NCI-H2171 (cell line): ENCODE data around the gene RPL10.

Experiments
- DNase-seq: peaks from one replicate; lab custom pipeline; 2025; lab: John Stamatoyannopoulos, UW

Gene RPL10

GRCh38 chrX:154430916-154431315 lies 32.7 kb downstream of the RPL10 start:
- DNase-seq, result no peak

GRCh38 chrX:154431341-154431740 lies 33.2 kb downstream of the RPL10 start:
- no peak for DNase-seq

GRCh38 chrX:154432210-154432609 lies 34.0 kb downstream of the RPL10 start:
- no peak for DNase-seq

GRCh38 chrX:154433605-154434004 lies 35.4 kb downstream of the RPL10 start:
- no peak for DNase-seq

- no peak for DNase-seq
These were observed 36.4 kb downstream of the RPL10 start for GRCh38 chrX:154434394-154435168.

- no peak for DNase-seq
These were observed 37.1 kb downstream of the RPL10 start for GRCh38 chrX:154435171-154435733.

GRCh38 chrX:154436374-154436982 lies 38.3 kb downstream of the RPL10 start:
- DNase-seq, result peak; percentile 21

- peak; percentile 22 for DNase-seq
These were observed 39.0 kb downstream of the RPL10 start, which contains the start of gene GDI1 for GRCh38 chrX:154436983-154437752. GDI1 (plus strand) TSS chrX:154437154; CDS start chrX:154437255, 101 bp downstream.

- no peak for DNase-seq
These were observed 40.1 kb downstream of the RPL10 start for GRCh38 chrX:154437971-154438893.

- no peak for DNase-seq
These were observed 41.7 kb downstream of the RPL10 start for GRCh38 chrX:154439841-154440240.

GRCh38 chrX:154440623-154441357 lies 42.6 kb downstream of the RPL10 start:
- no peak for DNase-seq

- no peak for DNase-seq
These were observed 43.4 kb downstream of the RPL10 start for GRCh38 chrX:154441564-154441963.

- DNase-seq, result no peak
These were observed 44.0 kb downstream of the RPL10 start for GRCh38 chrX:154441984-154442707.

GRCh38 chrX:154443479-154443910 lies 45.3 kb downstream of the RPL10 start:
- no peak for DNase-seq

- peak; percentile 44 for DNase-seq
These were observed 46.0 kb downstream of the RPL10 start, which contains the start of gene FAM50A for GRCh38 chrX:154443992-154444754. FAM50A (plus strand) TSS chrX:154444141; CDS start chrX:154444236, 95 bp downstream.

GRCh38 chrX:154444755-154445246 lies 46.6 kb downstream of the RPL10 start:
- DNase-seq, result no peak

- no peak for DNase-seq
These were observed 47.6 kb downstream of the RPL10 start for GRCh38 chrX:154445776-154446175.

GRCh38 chrX:154446430-154446829 lies 48.3 kb downstream of the RPL10 start:
- no peak for DNase-seq

GRCh38 chrX:154448484-154448883 lies 50.3 kb downstream of the RPL10 start:
- no peak for DNase-seq
